Measurements from ENCODE around the gene ZIC4. TPM values are rescaled to one million over a fixed set of nuclear protein-coding genes. Genes with fewer than 3 reads are reported as not detected.
A peak's percentile ranks its signal among the peaks of the same experiment; 100 is the strongest.

ZIC4 gene
- total and polyA plus RNA-seq, 2 experiments from 2014 or later, result 0.17 TPM; not detected in 1

- Histone ChIP-seq H3K9me2 (replicated peaks; ENCODE audit: insufficient read depth) (no peaks in the 10 kb centered on the region), H2AFZ (peak overlapping the region; percentile 35), H3K4me3 (no peak overlapping the region), H4K20me1 (ENCODE audit: insufficient read depth, poor library complexity, severe bottlenecking) (no peaks in the 10 kb centered on the region), H3K9me3 (ENCODE audit: low read depth) (no peaks in the 10 kb centered on the region), H3K27me3 (peaks cover 100% of the 10 kb centered on the region), H3K79me2 (no peaks in the 10 kb centered on the region), H3K4me2 (peak overlapping the region; percentile 62), H3K36me3 (replicated peaks; ENCODE audit: insufficient read depth, low read depth) (no peaks in the 10 kb centered on the region), H3K27ac (no peak overlapping the region), H3K4me1 (ENCODE audit: insufficient read depth) (no peaks in the 10 kb centered on the region)
- peak; percentile 88 for TF ChIP-seq EZH2 (IDR thresholded peaks at IDR 0.05; ENCODE audit: borderline replicate concordance)
- TF ChIP-seq CTCF (IDR thresholded peaks at IDR 0.05; ENCODE audit: poor library complexity), result no peak
- peak; percentile 59 for TF ChIP-seq EZH2phosphoT487 (IDR thresholded peaks at IDR 0.05; ENCODE audit: low read depth, severe bottlenecking, unreplicated experiment)
- DNase-seq (ENCODE audit: low spot score), result no peak
- WGBS (ENCODE audit: low lambda C conversion rate, missing lambda C conversion rate), result 2% methylated on average over 41 of the region's 53 CpGs
Observed at GRCh38 chr3:147421184-147421912, 15.0 kb upstream of the ZIC4 start.

- H3K4me3 ChIP-seq, result no peak overlapping the region
Observed at GRCh38 chr3:147420353-147421183, 14.2 kb upstream of the ZIC4 start.

GRCh38 chr3:147419781-147420224 is 13.5 kb upstream of the ZIC4 start:
- Histone ChIP-seq H3K9me3 (ENCODE audit: low read depth) (no peaks in the 10 kb centered on the region), H3K36me3 (replicated peaks; ENCODE audit: insufficient read depth, low read depth) (no peaks in the 10 kb centered on the region), H3K4me2 (peak overlapping the region; percentile 85), H3K4me1 (ENCODE audit: insufficient read depth) (no peaks in the 10 kb centered on the region), H3K27me3 (peaks cover 100% of the 10 kb centered on the region), H3K79me2 (no peaks in the 10 kb centered on the region), H3K9me2 (replicated peaks; ENCODE audit: insufficient read depth) (no peaks in the 10 kb centered on the region), H2AFZ (peak overlapping the region; percentile 29), H3K4me3 (no peak overlapping the region), H3K27ac (no peak overlapping the region), H4K20me1 (ENCODE audit: insufficient read depth, poor library complexity, severe bottlenecking) (no peaks in the 10 kb centered on the region)
- no peak for DNase-seq (ENCODE audit: low spot score)
- WGBS (ENCODE audit: low lambda C conversion rate, missing lambda C conversion rate), result 15% methylated on average over 10 of the region's 10 CpGs
- TF ChIP-seq EZH2phosphoT487 (IDR thresholded peaks at IDR 0.05; ENCODE audit: low read depth, severe bottlenecking, unreplicated experiment), result no peak
- no peak for TF ChIP-seq CTCF (IDR thresholded peaks at IDR 0.05; ENCODE audit: poor library complexity)
- TF ChIP-seq EZH2 (IDR thresholded peaks at IDR 0.05; ENCODE audit: borderline replicate concordance), result peak; percentile 79

More at GRCh38 chr3:147420353-147421183, 14.2 kb upstream of the ZIC4 start:
- peaks cover 100% of the 10 kb centered on the region for H3K27me3 ChIP-seq
- no peaks in the 10 kb centered on the region for H3K9me2 ChIP-seq (replicated peaks; ENCODE audit: insufficient read depth)
- H3K4me1 ChIP-seq (ENCODE audit: insufficient read depth), result no peaks in the 10 kb centered on the region
- WGBS (ENCODE audit: low lambda C conversion rate, missing lambda C conversion rate), result 8% methylated on average over 26 of the region's 32 CpGs
- DNase-seq (ENCODE audit: low spot score), result no peak
- H4K20me1 ChIP-seq (ENCODE audit: insufficient read depth, poor library complexity, severe bottlenecking), result no peaks in the 10 kb centered on the region
- H3K4me2 ChIP-seq, result no peak overlapping the region
- TF ChIP-seq EZH2 (IDR thresholded peaks at IDR 0.05; ENCODE audit: borderline replicate concordance) (no peak), EZH2phosphoT487 (IDR thresholded peaks at IDR 0.05; ENCODE audit: low read depth, severe bottlenecking, unreplicated experiment) (peak; percentile 19), CTCF (IDR thresholded peaks at IDR 0.05; ENCODE audit: poor library complexity) (no peak)
- no peaks in the 10 kb centered on the region for H3K36me3 ChIP-seq (replicated peaks; ENCODE audit: insufficient read depth, low read depth)
- H2AFZ ChIP-seq, result no peak overlapping the region
- no peak overlapping the region for H3K27ac ChIP-seq
- no peaks in the 10 kb centered on the region for H3K79me2 ChIP-seq
- no peaks in the 10 kb centered on the region for H3K9me3 ChIP-seq (ENCODE audit: low read depth)
